Measurements from ENCODE around the gene PJVK. TPM values are rescaled to one million over a fixed set of nuclear protein-coding genes. Genes with fewer than 3 reads are reported as not detected.

PJVK gene
- total and polyA plus RNA-seq, 2 of the 13 experiments (the other 11 are each of a cell fraction or from before 2014, with no cell fraction given) = 1.2 to 2.6 TPM

DNA sequence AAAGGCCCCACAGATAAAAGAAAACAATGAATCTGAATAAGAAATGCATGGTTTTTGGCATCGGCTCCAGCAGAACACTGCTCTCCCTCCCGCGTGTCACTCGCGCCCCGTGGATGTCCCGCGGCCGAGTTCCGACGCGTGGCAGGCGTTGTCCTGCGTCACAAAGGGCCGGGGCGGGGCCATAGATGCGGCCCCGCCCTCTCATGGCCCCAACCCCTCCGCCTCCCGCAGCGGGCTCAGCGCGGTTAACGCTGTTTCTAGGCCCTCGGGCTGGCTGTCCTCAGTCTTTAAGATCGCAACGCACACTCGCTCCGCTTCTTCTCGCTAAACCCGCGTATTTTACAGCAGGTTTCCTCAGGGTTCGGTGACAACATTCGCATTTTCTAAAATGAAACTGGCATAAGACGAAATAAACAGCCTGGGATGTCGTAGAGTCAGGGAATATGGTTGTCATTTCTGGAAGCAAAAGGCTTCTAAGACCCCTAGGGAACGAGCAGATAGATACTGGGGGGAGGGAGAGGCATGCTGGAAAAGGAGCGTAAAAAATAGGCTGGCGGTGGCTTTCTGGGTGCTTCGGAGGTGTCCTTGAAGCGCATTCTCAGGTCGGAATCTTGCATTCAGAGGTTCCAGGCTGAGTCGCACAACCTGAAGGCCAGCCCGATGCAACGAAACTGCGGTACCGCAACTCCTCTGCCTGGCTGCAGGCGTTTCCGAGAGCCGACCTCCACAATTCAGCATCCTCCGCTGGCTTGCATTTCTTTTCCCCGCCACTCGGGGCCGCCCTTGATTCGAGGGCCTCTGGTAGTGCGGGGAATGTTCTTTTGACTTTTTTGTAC is 27.5 kb downstream of the PJVK start, which contains the start of gene FKBP7 (continued):
- TF ChIP-seq, protein P1, sequence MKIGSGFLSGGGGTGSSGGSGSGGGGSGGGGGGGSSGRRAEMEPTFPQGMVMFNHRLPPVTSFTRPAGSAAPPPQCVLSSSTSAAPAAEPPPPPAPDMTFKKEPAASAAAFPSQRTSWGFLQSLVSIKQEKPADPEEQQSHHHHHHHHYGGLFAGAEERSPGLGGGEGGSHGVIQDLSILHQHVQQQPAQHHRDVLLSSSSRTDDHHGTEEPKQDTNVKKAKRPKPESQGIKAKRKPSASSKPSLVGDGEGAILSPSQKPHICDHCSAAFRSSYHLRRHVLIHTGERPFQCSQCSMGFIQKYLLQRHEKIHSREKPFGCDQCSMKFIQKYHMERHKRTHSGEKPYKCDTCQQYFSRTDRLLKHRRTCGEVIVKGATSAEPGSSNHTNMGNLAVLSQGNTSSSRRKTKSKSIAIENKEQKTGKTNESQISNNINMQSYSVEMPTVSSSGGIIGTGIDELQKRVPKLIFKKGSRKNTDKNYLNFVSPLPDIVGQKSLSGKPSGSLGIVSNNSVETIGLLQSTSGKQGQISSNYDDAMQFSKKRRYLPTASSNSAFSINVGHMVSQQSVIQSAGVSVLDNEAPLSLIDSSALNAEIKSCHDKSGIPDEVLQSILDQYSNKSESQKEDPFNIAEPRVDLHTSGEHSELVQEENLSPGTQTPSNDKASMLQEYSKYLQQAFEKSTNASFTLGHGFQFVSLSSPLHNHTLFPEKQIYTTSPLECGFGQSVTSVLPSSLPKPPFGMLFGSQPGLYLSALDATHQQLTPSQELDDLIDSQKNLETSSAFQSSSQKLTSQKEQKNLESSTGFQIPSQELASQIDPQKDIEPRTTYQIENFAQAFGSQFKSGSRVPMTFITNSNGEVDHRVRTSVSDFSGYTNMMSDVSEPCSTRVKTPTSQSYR (CRISPR knock-in tag; IDR thresholded peaks at IDR 0.05; ENCODE audit: borderline replicate concordance) = peak; percentile 50; the same call in 1 of the 2 replicates
- TF ChIP-seq KLF15 (CRISPR knock-in tag; IDR thresholded peaks at IDR 0.05; ENCODE audit: borderline replicate concordance) (peak; percentile 88), ZNF251 (CRISPR knock-in tag; IDR thresholded peaks at IDR 0.05) (peak; percentile 10; the same call in 1 of the 2 replicates), SMYD3 (CRISPR knock-in tag; IDR thresholded peaks at IDR 0.05) (peak; percentile 15; the same call in 1 of the 2 replicates), NFATC3 (CRISPR knock-in tag; IDR thresholded peaks at IDR 0.05) (0 out of 2 replicates have a peak, but pooled peaks have one; percentile 14), KLF12 (CRISPR knock-in tag; IDR thresholded peaks at IDR 0.05; ENCODE audit: borderline replicate concordance) (peak; percentile 89; the same call in 1 of the 2 replicates), CBX1 (IDR thresholded peaks at IDR 0.05; ENCODE audit: low read depth) (peak; percentile 9), GABPB1 (CRISPR knock-in tag; IDR thresholded peaks at IDR 0.05) (peak; percentile 71), TAF1 (CRISPR knock-in tag; IDR thresholded peaks at IDR 0.05) (peak; percentile 87)
- TF ChIP-seq, protein P2, sequence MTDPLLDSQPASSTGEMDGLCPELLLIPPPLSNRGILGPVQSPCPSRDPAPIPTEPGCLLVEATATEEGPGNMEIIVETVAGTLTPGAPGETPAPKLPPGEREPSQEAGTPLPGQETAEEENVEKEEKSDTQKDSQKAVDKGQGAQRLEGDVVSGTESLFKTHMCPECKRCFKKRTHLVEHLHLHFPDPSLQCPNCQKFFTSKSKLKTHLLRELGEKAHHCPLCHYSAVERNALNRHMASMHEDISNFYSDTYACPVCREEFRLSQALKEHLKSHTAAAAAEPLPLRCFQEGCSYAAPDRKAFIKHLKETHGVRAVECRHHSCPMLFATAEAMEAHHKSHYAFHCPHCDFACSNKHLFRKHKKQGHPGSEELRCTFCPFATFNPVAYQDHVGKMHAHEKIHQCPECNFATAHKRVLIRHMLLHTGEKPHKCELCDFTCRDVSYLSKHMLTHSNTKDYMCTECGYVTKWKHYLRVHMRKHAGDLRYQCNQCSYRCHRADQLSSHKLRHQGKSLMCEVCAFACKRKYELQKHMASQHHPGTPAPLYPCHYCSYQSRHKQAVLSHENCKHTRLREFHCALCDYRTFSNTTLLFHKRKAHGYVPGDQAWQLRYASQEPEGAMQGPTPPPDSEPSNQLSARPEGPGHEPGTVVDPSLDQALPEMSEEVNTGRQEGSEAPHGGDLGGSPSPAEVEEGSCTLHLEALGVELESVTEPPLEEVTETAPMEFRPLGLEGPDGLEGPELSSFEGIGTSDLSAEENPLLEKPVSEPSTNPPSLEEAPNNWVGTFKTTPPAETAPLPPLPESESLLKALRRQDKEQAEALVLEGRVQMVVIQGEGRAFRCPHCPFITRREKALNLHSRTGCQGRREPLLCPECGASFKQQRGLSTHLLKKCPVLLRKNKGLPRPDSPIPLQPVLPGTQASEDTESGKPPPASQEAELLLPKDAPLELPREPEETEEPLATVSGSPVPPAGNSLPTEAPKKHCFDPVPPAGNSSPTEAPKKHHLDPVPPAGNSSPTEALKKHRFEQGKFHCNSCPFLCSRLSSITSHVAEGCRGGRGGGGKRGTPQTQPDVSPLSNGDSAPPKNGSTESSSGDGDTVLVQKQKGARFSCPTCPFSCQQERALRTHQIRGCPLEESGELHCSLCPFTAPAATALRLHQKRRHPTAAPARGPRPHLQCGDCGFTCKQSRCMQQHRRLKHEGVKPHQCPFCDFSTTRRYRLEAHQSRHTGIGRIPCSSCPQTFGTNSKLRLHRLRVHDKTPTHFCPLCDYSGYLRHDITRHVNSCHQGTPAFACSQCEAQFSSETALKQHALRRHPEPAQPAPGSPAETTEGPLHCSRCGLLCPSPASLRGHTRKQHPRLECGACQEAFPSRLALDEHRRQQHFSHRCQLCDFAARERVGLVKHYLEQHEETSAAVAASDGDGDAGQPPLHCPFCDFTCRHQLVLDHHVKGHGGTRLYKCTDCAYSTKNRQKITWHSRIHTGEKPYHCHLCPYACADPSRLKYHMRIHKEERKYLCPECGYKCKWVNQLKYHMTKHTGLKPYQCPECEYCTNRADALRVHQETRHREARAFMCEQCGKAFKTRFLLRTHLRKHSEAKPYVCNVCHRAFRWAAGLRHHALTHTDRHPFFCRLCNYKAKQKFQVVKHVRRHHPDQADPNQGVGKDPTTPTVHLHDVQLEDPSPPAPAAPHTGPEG (CRISPR knock-in tag; IDR thresholded peaks at IDR 0.05) = no peak; the same call in 1 of the 2 replicates
- TF ChIP-seq, protein P3, sequence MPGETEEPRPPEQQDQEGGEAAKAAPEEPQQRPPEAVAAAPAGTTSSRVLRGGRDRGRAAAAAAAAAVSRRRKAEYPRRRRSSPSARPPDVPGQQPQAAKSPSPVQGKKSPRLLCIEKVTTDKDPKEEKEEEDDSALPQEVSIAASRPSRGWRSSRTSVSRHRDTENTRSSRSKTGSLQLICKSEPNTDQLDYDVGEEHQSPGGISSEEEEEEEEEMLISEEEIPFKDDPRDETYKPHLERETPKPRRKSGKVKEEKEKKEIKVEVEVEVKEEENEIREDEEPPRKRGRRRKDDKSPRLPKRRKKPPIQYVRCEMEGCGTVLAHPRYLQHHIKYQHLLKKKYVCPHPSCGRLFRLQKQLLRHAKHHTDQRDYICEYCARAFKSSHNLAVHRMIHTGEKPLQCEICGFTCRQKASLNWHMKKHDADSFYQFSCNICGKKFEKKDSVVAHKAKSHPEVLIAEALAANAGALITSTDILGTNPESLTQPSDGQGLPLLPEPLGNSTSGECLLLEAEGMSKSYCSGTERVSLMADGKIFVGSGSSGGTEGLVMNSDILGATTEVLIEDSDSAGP (CRISPR knock-in tag; IDR thresholded peaks at IDR 0.05; ENCODE audit: borderline replicate concordance) = peak; percentile 88; the same call in 1 of the 2 replicates
- TF ChIP-seq, protein P4, sequence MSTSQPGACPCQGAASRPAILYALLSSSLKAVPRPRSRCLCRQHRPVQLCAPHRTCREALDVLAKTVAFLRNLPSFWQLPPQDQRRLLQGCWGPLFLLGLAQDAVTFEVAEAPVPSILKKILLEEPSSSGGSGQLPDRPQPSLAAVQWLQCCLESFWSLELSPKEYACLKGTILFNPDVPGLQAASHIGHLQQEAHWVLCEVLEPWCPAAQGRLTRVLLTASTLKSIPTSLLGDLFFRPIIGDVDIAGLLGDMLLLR (CRISPR knock-in tag; IDR thresholded peaks at IDR 0.05) = peak; percentile 26
- TF ChIP-seq, protein P5, sequence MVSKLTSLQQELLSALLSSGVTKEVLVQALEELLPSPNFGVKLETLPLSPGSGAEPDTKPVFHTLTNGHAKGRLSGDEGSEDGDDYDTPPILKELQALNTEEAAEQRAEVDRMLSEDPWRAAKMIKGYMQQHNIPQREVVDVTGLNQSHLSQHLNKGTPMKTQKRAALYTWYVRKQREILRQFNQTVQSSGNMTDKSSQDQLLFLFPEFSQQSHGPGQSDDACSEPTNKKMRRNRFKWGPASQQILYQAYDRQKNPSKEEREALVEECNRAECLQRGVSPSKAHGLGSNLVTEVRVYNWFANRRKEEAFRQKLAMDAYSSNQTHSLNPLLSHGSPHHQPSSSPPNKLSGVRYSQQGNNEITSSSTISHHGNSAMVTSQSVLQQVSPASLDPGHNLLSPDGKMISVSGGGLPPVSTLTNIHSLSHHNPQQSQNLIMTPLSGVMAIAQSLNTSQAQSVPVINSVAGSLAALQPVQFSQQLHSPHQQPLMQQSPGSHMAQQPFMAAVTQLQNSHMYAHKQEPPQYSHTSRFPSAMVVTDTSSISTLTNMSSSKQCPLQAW (CRISPR knock-in tag; IDR thresholded peaks at IDR 0.05) = peak; percentile 83
